Measurements from ENCODE around the gene MAP7. TPM values are rescaled to one million over a fixed set of nuclear protein-coding genes. Genes with fewer than 3 reads are reported as not detected.

MAP7 gene
- total RNA-seq, 3 donors from 2014 or later (not counting 1 experiment from before 2014, with no cell fraction given), result 0.14 to 0.68 (median 0.14) TPM

DNA sequence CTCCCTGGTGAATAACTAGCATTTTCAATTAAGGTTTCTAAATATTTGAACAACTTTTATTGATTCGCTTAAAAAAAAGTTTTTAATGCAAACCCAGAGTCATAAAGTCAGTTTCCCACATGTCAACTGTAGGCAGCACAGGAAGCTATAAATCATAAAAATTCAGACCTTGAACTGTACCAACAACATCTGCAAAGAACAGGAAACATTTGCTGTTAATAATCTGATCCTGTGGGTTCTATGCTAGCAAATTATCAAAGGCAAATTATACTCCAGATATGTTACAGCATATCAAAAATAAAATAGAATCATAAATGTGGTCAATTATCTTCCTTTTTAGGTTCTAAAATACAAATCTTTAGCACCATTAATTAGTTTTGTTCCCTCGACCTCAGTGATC is 16.6 kb upstream of the MAP7 start:
- Histone ChIP-seq H3K4me3 (ENCODE audit: low read length) (no peak overlapping the region), H3K9me3 (ENCODE audit: control insufficient read depth, insufficient read depth, low read length) (no peaks in the 10 kb centered on the region), H3K4me1 (ENCODE audit: control insufficient read depth, insufficient read depth, low read length) (peaks cover 11% of the 10 kb centered on the region), H3K36me3 (ENCODE audit: control insufficient read depth, insufficient read depth, low read length) (peaks cover 16% of the 10 kb centered on the region), H3K27me3 (ENCODE audit: control insufficient read depth, insufficient read depth, low read length) (no peaks in the 10 kb centered on the region), H3K27ac (ENCODE audit: low read length) (no peak overlapping the region)
- TF ChIP-seq, protein P1, sequence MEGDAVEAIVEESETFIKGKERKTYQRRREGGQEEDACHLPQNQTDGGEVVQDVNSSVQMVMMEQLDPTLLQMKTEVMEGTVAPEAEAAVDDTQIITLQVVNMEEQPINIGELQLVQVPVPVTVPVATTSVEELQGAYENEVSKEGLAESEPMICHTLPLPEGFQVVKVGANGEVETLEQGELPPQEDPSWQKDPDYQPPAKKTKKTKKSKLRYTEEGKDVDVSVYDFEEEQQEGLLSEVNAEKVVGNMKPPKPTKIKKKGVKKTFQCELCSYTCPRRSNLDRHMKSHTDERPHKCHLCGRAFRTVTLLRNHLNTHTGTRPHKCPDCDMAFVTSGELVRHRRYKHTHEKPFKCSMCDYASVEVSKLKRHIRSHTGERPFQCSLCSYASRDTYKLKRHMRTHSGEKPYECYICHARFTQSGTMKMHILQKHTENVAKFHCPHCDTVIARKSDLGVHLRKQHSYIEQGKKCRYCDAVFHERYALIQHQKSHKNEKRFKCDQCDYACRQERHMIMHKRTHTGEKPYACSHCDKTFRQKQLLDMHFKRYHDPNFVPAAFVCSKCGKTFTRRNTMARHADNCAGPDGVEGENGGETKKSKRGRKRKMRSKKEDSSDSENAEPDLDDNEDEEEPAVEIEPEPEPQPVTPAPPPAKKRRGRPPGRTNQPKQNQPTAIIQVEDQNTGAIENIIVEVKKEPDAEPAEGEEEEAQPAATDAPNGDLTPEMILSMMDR (IDR thresholded peaks at IDR 0.05), result no peak
- peak overlapping the region; percentile 16 to 59 for H3K27ac Mint-ChIP-seq
- H3K4me3 Mint-ChIP-seq, result no peak overlapping the region
- DNase-seq (no peak), ATAC-seq (no peak)
- H3K9me3 Mint-ChIP-seq, result no peaks in the 10 kb centered on the region
- intact Hi-C loops (cut with micrococcal nuclease), result no loop called here
- H3K4me1 Mint-ChIP-seq, result peaks cover 35 to 52% of the 10 kb centered on the region in 2 donors
- peaks cover 10% of the 10 kb centered on the region for H3K36me3 Mint-ChIP-seq
- no peaks in the 10 kb centered on the region for H3K27me3 Mint-ChIP-seq (ENCODE audit: low read depth in 2 of 2)
- 29% methylated on average over 1 of the region's 2 CpGs for WGBS (ENCODE audit: insufficient coverage)

DNA sequence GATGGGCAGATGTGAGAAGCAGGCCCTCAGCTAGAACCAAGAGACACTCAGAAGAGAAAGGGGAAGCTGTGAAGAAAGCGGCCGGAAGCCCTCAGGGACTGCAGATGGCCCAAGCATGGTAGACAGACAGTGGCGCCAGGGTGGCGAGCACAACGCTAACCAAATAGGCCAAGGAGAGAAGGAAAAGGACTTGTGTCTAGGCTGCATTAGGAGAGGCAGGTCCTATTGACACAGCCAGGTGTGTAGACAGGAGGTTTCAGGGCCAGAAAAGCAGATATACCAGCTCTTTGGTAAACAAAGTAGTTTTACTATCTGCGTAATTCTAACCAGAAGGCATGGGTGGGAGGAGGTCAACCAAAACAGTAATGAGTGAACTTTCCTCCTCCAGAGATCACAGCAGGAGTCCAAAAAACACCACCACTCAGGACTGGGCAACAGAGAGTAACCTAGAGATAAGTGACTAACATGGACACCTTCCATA is 15.8 kb upstream of the MAP7 start:
- Histone ChIP-seq H3K9me3 (ENCODE audit: control insufficient read depth, insufficient read depth, low read length) (no peaks in the 10 kb centered on the region), H3K4me1 (ENCODE audit: control insufficient read depth, insufficient read depth, low read length) (peaks cover 11% of the 10 kb centered on the region), H3K27ac (ENCODE audit: low read length) (no peak overlapping the region), H3K36me3 (ENCODE audit: control insufficient read depth, insufficient read depth, low read length) (peaks cover 23% of the 10 kb centered on the region), H3K4me3 (ENCODE audit: low read length) (no peak overlapping the region), H3K27me3 (ENCODE audit: control insufficient read depth, insufficient read depth, low read length) (no peaks in the 10 kb centered on the region)
- TF ChIP-seq, protein P1 (IDR thresholded peaks at IDR 0.05), result no peak
- intact Hi-C loops (cut with micrococcal nuclease), result no loop called here
- ATAC-seq (peak in 1 of 3 donors; percentile 43), DNase-seq (no peak)
- H3K27ac Mint-ChIP-seq, result peak overlapping the region; percentile 10 to 56
- H3K9me3 Mint-ChIP-seq, result no peaks in the 10 kb centered on the region
- peaks cover 18% of the 10 kb centered on the region for H3K36me3 Mint-ChIP-seq
- WGBS (ENCODE audit: insufficient coverage), result 70% methylated on average over 5 of the region's 6 CpGs
- H3K4me1 Mint-ChIP-seq, result peaks cover 35 to 50% of the 10 kb centered on the region in 2 donors
- H3K27me3 Mint-ChIP-seq (ENCODE audit: low read depth in 2 of 2), result no peaks in the 10 kb centered on the region
- H3K4me3 Mint-ChIP-seq, result peak overlapping the region; percentile 2

DNA sequence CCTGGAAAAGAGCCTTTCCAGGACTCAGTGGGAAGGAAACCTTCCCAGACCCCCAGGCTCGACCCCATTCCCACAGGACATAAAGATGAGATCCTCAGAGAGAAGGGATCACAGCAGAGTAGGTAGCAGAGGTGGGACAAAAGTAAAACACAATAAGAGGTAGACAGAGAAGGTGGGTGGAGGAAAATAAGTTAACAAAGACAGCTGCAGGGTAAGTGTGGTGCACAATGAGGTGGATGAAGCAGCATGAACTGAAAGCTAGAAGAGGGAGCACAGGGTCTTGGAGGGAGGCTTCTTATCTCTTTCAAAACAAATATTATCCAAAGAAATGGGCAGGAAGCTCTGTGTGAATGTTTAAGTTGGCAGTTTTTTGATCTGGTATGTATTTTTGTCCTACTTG is 14.0 kb upstream of the MAP7 start:
- Mint-ChIP-seq H3K4me3 (peak overlapping the region; percentile 65), H3K4me1 (peaks cover 35 to 45% of the 10 kb centered on the region in 2 donors), H3K27me3 (ENCODE audit: low read depth in 2 of 2) (no peaks in the 10 kb centered on the region), H3K36me3 (peaks cover 20% of the 10 kb centered on the region), H3K27ac (peak overlapping the region; percentile 49 to 65), H3K9me3 (no peaks in the 10 kb centered on the region)
- no peak overlapping the region for H3K27ac ChIP-seq (ENCODE audit: low read length)
- ATAC-seq (peak in 2 of 3 donors; percentile 18 to 49), DNase-seq (no peak)
- H3K4me3 ChIP-seq (ENCODE audit: low read length), result no peak overlapping the region
- H3K4me1 ChIP-seq (ENCODE audit: control insufficient read depth, insufficient read depth, low read length), result peaks cover 11% of the 10 kb centered on the region
- WGBS (ENCODE audit: insufficient coverage), result no CpG with 5 or more reads among the region's 1 CpG
- no peaks in the 10 kb centered on the region for H3K9me3 ChIP-seq (ENCODE audit: control insufficient read depth, insufficient read depth, low read length)
- TF ChIP-seq, protein P1 (IDR thresholded peaks at IDR 0.05), result no peak
- H3K36me3 ChIP-seq (ENCODE audit: control insufficient read depth, insufficient read depth, low read length), result peaks cover 28% of the 10 kb centered on the region
- H3K27me3 ChIP-seq (ENCODE audit: control insufficient read depth, insufficient read depth, low read length), result no peaks in the 10 kb centered on the region
- intact Hi-C loops (cut with micrococcal nuclease), result no loop called here

Measured in natural killer cell (primary cell).